GM12891 (cell line): Measurements from ENCODE around the gene CGRRF1.

Experiments used
- POLR2A ChIP-seq: IDR thresholded peaks from 2 replicates; pipeline ENCODE4 v1.6.1; 2011; ENCODE audit warnings: low read depth, low read length, control low read depth
- POLR2AphosphoS5 ChIP-seq: IDR thresholded peaks from 2 replicates; pipeline ENCODE4 v1.6.1; 2011; ENCODE audit warnings: low read depth, low read length, control low read depth
- SPI1 ChIP-seq: IDR thresholded peaks from 2 replicates; pipeline ENCODE4 v1.6.1; 2011; ENCODE audit warnings: low read depth, low read length, control low read depth
- TAF1 ChIP-seq: IDR thresholded peaks from 2 replicates; pipeline ENCODE4 v1.6.1; 2011; ENCODE audit warnings: low read depth, low read length, control low read depth

DNA sequence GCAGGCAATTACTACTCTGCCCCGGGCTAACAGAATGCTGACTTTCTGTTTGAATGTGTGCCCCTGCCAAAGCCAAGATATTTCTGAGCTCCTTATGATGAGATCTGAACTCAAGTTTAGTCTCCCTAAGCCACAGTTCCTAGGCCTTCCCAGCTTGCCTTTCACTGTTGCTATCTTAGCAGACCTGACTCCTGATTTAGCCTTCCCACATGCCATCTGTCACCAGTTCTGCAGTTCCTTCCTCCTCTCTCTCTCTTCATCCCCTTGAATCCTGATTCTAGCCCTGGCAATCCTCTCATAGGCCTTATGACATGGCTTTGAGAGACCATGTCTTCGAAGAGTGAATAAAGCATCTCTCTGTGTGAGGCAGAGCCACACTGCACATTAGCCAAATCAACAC is 44.7 kb downstream of the CGRRF1 start:
- no peak for TF ChIP-seq POLR2AphosphoS5
- TF ChIP-seq POLR2A, result no peak
- TF ChIP-seq TAF1, result no peak
- no peak for TF ChIP-seq SPI1
